ENCODE results near the gene ZNF709.
A peak's percentile ranks its signal among the peaks of the same experiment; 100 is the strongest.
"Not testable (repeated sequence)": the region's sequence is repeated elsewhere in the genome, so short reads cannot be mapped to it uniquely, and the experiment has no call there.

Gene ZNF709

DNA sequence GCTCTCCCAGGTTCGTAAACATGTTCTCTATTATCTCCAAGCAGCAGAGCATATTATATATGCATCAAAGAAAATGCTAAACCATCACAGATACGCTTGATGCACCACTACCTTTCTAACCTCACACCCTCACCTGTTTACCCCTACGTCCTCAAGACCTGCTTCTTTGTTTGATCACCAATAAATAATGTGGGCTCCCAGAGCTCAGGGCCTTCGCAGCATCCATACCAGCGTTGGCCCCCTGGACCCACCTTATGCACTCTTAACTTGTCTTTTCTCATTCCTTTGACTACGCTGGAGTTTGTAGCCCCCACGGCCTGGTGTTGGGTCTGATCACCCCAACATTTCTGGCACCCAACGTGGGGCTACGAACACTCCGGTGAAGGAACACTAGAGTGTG, 33.8 kb downstream of the ZNF709 start:
- DNase-seq, result no peak

GRCh38 chr19:12448808-12449207, 35.8 kb downstream of the ZNF709 start:
- no peak for DNase-seq

DNA sequence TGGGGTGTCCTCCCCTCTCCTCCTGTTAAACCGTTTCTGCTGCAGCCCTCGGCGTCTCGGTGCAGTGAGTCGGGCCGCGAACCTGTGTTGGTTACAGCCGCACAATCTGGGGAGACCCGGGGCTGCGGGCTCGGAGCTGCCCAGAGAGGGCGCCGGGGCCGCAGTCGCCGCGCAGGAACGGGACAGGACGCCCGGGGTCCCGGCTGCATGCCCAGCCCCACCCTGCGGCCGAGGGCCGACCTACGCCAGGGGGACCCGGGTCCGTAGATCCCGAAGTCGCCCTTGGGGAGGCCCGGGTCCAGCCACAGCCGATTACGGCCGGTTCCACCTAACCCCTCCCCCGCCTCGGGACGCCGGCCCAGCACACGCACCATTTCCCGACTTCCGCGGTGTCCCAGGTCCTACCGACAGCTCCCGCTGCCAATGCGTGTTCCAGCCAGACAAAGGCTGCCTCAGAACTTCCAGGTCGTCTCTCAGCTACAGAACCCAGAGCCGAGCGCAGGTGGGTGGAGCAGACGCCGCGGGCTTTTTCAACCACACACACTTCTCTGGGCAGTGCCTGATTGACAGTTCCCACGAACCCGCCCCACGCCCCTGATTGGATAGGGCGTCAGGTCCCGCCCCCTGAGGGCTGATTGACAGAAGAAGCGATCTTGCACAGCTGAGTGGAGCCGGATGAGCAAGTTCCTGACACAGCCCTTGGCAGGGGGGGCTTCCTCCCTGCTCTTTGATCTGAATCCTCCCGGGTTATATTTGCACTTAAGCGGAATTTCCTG, 43.9 kb downstream of the ZNF709 start, which contains the start of gene ZNF443:
TSS of gene ZNF443 (minus strand) at position 481 of the 776 bp plus-strand sequence. CDS start at position 374, 107 bp downstream.
- DNase-seq, result peak; percentile 96

- peak; percentile 11 for DNase-seq
These were observed 44.7 kb downstream of the ZNF709 start for GRCh38 chr19:12439686-12440540.

GRCh38 chr19:12430726-12431299, 53.8 kb downstream of the ZNF709 start:
- not testable (repeated sequence) for DNase-seq

GRCh38 chr19:12425888-12426274, 58.7 kb downstream of the ZNF709 start:
- no peak for DNase-seq

GRCh38 chr19:12425236-12425887, 59.3 kb downstream of the ZNF709 start:
- no peak for DNase-seq

DNA sequence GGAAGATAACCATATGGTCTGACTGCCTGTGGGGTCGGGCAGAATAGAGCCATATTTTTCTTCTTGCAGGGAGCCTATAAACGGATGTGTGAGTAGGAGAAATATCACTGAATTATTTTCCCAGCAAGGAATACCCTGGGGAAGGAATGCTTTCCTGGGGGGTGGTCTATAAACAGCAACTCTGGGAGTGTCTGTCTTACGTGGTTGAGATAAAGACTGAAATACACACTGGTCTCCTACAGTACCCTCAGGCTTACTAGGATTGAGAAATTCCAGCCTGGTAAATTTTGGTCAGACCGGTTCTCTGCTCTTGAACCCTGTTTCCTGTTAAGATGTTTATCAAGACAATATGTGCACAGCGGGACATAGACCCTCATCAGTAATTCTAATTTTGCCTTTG, 67.3 kb downstream of the ZNF709 start:
- not testable (repeated sequence) for DNase-seq

GRCh38 chr19:12411893-12412292, 72.7 kb downstream of the ZNF709 start:
- DNase-seq, result no peak

Measured in T-helper 9 cell (primary cell).